GM18861 (cell line): ENCODE results near the gene NFKB2.

Experiments
- ATAC-seq: cut with Tn5 transposase; IDR thresholded peaks from one replicate; pipeline ENCODE4 v1.9.1; 2021; ENCODE audit not compliant: unreplicated experiment

Gene NFKB2

GRCh38 chr10:102407425-102408130 lies 12.1 kb downstream of the NFKB2 start:
- ATAC-seq = no peak

- no peak for ATAC-seq
Measured at GRCh38 chr10:102408131-102408727, 12.7 kb downstream of the NFKB2 start.

- ATAC-seq = no peak
Measured at GRCh38 chr10:102408728-102409603, 13.5 kb downstream of the NFKB2 start.

- no peak for ATAC-seq
Measured at GRCh38 chr10:102409604-102410428, 14.3 kb downstream of the NFKB2 start.

- no peak for ATAC-seq
Measured at GRCh38 chr10:102410429-102411073, 15.0 kb downstream of the NFKB2 start.

- ATAC-seq = no peak
Measured at GRCh38 chr10:102411341-102412255, 16.1 kb downstream of the NFKB2 start.

- no peak for ATAC-seq
Measured at GRCh38 chr10:102412293-102412692, 16.8 kb downstream of the NFKB2 start.

GRCh38 chr10:102413053-102413705 lies 17.7 kb downstream of the NFKB2 start:
- no peak for ATAC-seq

GRCh38 chr10:102413806-102414561 lies 18.5 kb downstream of the NFKB2 start:
- ATAC-seq = no peak

GRCh38 chr10:102414749-102415148 lies 19.2 kb downstream of the NFKB2 start:
- no peak for ATAC-seq

- ATAC-seq = no peak
Measured at GRCh38 chr10:102416283-102416682, 20.8 kb downstream of the NFKB2 start.

- no peak for ATAC-seq
Measured at GRCh38 chr10:102416695-102417094, 21.2 kb downstream of the NFKB2 start.

- no peak for ATAC-seq
Measured at GRCh38 chr10:102418622-102419268, 23.2 kb downstream of the NFKB2 start, which contains the start of gene PSD. Gene PSD, minus strand, starts transcription at chr10:102418785. Its CDS starts 1,747 bp downstream, at chr10:102417038.

- ATAC-seq = no peak
Measured at GRCh38 chr10:102419269-102420180, 24.0 kb downstream of the NFKB2 start.

- no peak for ATAC-seq
Measured at GRCh38 chr10:102420181-102420713, 24.7 kb downstream of the NFKB2 start.
